Measurements from ENCODE around the gene IFI27.

DNA sequence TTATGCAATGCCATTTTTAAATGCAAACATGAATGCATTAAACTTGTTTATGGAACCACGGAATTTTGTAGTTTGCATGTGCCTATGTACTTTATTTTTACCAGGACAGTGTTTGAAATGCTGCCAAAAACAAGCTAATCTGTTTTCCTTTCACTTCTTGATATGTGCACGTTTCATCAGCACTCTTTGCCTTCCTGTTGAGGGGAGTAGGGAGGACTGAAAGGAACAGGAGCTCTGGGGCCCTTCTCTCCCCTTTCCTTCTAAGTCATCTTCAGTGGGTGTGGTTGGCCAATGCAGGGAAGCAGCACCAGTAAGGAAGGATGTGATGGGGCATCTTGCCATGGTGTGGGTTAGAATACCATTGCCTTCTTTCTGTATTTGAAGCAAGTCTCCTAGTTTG is 51.4 kb downstream of the IFI27 start:
- TF ChIP-seq, protein P1, sequence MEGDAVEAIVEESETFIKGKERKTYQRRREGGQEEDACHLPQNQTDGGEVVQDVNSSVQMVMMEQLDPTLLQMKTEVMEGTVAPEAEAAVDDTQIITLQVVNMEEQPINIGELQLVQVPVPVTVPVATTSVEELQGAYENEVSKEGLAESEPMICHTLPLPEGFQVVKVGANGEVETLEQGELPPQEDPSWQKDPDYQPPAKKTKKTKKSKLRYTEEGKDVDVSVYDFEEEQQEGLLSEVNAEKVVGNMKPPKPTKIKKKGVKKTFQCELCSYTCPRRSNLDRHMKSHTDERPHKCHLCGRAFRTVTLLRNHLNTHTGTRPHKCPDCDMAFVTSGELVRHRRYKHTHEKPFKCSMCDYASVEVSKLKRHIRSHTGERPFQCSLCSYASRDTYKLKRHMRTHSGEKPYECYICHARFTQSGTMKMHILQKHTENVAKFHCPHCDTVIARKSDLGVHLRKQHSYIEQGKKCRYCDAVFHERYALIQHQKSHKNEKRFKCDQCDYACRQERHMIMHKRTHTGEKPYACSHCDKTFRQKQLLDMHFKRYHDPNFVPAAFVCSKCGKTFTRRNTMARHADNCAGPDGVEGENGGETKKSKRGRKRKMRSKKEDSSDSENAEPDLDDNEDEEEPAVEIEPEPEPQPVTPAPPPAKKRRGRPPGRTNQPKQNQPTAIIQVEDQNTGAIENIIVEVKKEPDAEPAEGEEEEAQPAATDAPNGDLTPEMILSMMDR (IDR thresholded peaks at IDR 0.05), result no peak
- TF ChIP-seq POLR2A (IDR thresholded peaks at IDR 0.05), result no peak

Data from gastroesophageal sphincter (tissue), 3 donors.